Heart right ventricle (tissue), 16 donors: ENCODE measurements around the gene PRKAR2A. TPM values are rescaled to one million over a fixed set of nuclear protein-coding genes. Genes with fewer than 3 reads are reported as not detected.

Experiments
- ATAC-seq, 8 donors: fragments of 200-7000 bp; cut with Tn5 transposase; one replicate each; pipeline ENCODE4 v1.9.1; 2020; ENCODE audit warnings: mild to moderate bottlenecking in 8 of 8, moderate library complexity in 8 of 8, moderate number of reproducible peaks in 1 of 8
- DNase-seq, 2 donors: peaks; one replicate each; pipeline ENCODE4 v3.0.0-alpha.2; 2020
- H3K27ac ChIP-seq, 10 donors: fragments of 200-600 bp; sonication (generic) in 2 of 10; one replicate each; pipeline versions ENCODE4 v1.5.0 to v1.8.0; 2020 to 2022; ENCODE audit warnings: mild to moderate bottlenecking in 3 of 10
- H3K27me3 ChIP-seq, 7 donors: fragments of 200-600 bp; one replicate each; pipeline ENCODE4 v1.8.0; 2021 to 2022; ENCODE audit warnings: mild to moderate bottlenecking in 2 of 7
- H3K36me3 ChIP-seq, 9 donors: fragments of 200-600 bp; sonication (generic) in 1 of 9; one replicate each; pipeline versions ENCODE4 v1.5.0 to v1.8.0; 2020 to 2022; ENCODE audit warnings: mild to moderate bottlenecking in 2 of 9
- H3K4me1 ChIP-seq, 9 donors: fragments of 200-600 bp; sonication (generic) in 1 of 9; one replicate each; pipeline versions ENCODE4 v1.5.0 to v1.8.0; 2020 to 2022; ENCODE audit warnings: mild to moderate bottlenecking in 4 of 9
- H3K4me3 ChIP-seq, 10 donors: fragments of 200-600 bp; sonication (generic) in 2 of 10; one replicate each; pipeline versions ENCODE4 v1.5.0 to v1.8.0; 2020 to 2022; ENCODE audit warnings: mild to moderate bottlenecking in 7 of 10, moderate library complexity in 2 of 10
- H3K9me3 ChIP-seq, 11 donors: fragments of 200-600 bp in 10 of 11; sonication (generic) in 2 of 11; one replicate each; pipeline versions ENCODE4 v1.5.0 to v1.8.0; 2013 to 2022; ENCODE audit warnings: mild to moderate bottlenecking in 2 of 11, control low read depth in 1 of 11, moderate library complexity in 1 of 11
- WGBS, 2 donors: extraction: QIAGEN DNeasy Blood & Tissue Kit; methylation state at CpG; one replicate each; pipeline ENCODE4 v1.1.7; 2013; ENCODE audit warnings: inconsistent platforms in 1 of 2; 5-methylcytosine and 5-hydroxymethylcytosine counted together
- intact Hi-C, 10 donors: fragments of 100-400 bp; cut with DNase I; formaldehyde crosslinking; loops; one replicate each; pipeline versions ENCODE4 v1.11.1 to v1.14.2; 2022
- polyA plus RNA-seq, 2 donors: library from polyadenylated mRNA; stranded (reverse); fragments of 200-250 nt; gene quantifications; one replicate each; pipeline ENCODE4 v1.2.3, GENCODE V29; 2013
- total RNA-seq, 10 donors: library from RNA; stranded (reverse); fragmentation: NEBNext Ultra II Directional in 3 of 10; extraction: Animal tissue kit (Norgen Biotek cat#: 25700) in 3 of 10; gene quantifications; one replicate each; pipeline versions ENCODE4 v1.2.1 to v1.2.4, GENCODE V29; 2021 to 2023
- TF ChIP-seq, protein P1 (sequence below), 9 donors: fragments of 200-600 bp; sonication (generic) in 2 of 9; IDR thresholded peaks; one replicate each; pipeline versions ENCODE4 v1.5.0 to v1.8.0; 2021 to 2022; ENCODE audit warnings: antibody characterized with exemption in 9 of 9, mild to moderate bottlenecking in 5 of 9, moderate library complexity in 1 of 9
- donor health status: Arrhythmogenic right ventricular cardiomyopathy.
- donor health status: ischemic (EF 13 %, LVEDD 7.1; RV severe dilation, severe dysfunction).
- donor health status: healthy with polysubstance abuse.
- donor health status: DM: no; HTN: yes; CAD: no.
- donor health status: DM: no; HTN: no; CAD: no.
- donor health status: ischemic (EF 25% LVEDD 6.9; RV normal size, moderate dysfunction).
- donor health status: ischemic (EF 25% LVEDD 5.7; RV mildly dilated, moderate dysfunction).
- donor health status: healthy.
- donor health status: DM: yes; HTN: yes; CAD: no.
- donor health status: Ischemic cardiomyopathy.
- donor health status: ischemic (EF 35%, LVEDD 5.7; RV mildly dilated, moderate dysfunction).
- donor health status: nonischemic (EF 11% LVEDD 7.7; RV severe dilation, severe dysfunction).
- donor health status: DM: yes; HTN: yes; CAD: no.
- donor health status: PGD.
- donor health status: ischemic (EF 29% LVEDD 5.4; RV normal size, mild dysfunction).
- donor health status: nonischemic (EF 23%, LVEDD 6.1; RV moderate dilation, normal function).

PRKAR2A gene
- total and polyA plus RNA-seq, 12 donors: 11.3 to 55.7 (median 44.4) TPM

DNA sequence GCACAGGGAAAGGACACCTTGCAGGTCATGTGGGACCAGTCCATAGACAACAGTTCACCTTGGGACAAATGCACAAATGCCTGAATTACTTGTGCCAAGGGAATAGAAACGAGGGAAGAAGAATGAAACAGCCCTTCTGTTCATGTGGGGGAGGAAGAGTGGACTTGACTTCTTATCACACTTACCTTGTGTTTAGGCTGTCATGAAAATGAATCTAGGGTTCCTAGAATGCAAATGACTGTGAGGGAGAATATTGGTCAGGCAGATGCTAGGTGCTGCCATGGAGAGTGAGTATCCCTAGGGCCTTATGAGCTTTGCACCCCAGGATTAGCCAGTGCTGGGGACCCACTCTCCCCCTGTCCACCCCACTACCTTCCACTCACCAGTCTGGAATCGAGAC lies 11.0 kb upstream of the PRKAR2A start:
- H3K36me3 ChIP-seq: peaks cover 0 to 79% (median 25%) of the 10 kb centered on the region in 9 donors
- 81 to 82% methylated on average over 2 of the region's 2 CpGs for WGBS, 2 donors
- no peaks in the 10 kb centered on the region for H3K27me3 ChIP-seq
- intact Hi-C loops: no loop called here
- H3K27ac ChIP-seq: no peak overlapping the region
- H3K4me3 ChIP-seq: no peak overlapping the region
- ATAC-seq: peak in 1 of 8 donors; percentile 22
- TF ChIP-seq, protein P1, sequence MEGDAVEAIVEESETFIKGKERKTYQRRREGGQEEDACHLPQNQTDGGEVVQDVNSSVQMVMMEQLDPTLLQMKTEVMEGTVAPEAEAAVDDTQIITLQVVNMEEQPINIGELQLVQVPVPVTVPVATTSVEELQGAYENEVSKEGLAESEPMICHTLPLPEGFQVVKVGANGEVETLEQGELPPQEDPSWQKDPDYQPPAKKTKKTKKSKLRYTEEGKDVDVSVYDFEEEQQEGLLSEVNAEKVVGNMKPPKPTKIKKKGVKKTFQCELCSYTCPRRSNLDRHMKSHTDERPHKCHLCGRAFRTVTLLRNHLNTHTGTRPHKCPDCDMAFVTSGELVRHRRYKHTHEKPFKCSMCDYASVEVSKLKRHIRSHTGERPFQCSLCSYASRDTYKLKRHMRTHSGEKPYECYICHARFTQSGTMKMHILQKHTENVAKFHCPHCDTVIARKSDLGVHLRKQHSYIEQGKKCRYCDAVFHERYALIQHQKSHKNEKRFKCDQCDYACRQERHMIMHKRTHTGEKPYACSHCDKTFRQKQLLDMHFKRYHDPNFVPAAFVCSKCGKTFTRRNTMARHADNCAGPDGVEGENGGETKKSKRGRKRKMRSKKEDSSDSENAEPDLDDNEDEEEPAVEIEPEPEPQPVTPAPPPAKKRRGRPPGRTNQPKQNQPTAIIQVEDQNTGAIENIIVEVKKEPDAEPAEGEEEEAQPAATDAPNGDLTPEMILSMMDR (IDR thresholded peaks at IDR 0.05): no peak
- DNase-seq: no peak
- no peaks in the 10 kb centered on the region for H3K4me1 ChIP-seq
- no peaks in the 10 kb centered on the region for H3K9me3 ChIP-seq

GRCh38 chr3:48857641-48858040 lies 10.0 kb upstream of the PRKAR2A start:
- Histone ChIP-seq H3K4me1 (no peaks in the 10 kb centered on the region), H3K27ac (no peak overlapping the region), H3K36me3 (peaks cover 0 to 75% (median 25%) of the 10 kb centered on the region in 9 donors), H3K4me3 (no peak overlapping the region), H3K9me3 (no peaks in the 10 kb centered on the region), H3K27me3 (no peaks in the 10 kb centered on the region)
- intact Hi-C loops: no loop called here
- TF ChIP-seq, protein P1 (IDR thresholded peaks at IDR 0.05): no peak
- ATAC-seq (no peak), DNase-seq (no peak)
- WGBS, 2 donors: 78 to 83% methylated on average over 2 of the region's 2 CpGs

DNA sequence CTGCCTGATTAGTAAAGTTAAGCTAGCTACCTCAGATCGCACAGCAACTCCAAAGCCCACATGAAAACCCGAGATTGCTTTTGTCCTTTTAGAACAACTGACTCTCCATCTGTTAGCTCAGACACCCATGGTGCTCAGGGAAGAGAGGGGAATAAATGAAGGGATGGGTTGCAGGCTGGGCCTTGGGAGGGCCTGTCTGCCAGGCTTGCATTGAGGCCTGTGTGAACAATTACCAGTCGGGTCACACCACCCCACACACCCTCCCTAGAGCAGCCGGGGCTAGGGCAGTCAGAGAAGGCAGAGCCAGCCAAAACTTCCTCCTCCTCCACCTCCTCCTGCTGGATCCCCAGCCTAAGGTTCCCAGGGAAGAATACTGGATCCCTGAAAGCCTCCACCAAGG lies 8.8 kb upstream of the PRKAR2A start:
- WGBS, 2 donors: 61 to 65% methylated on average over 4 of the region's 4 CpGs
- intact Hi-C loops: no loop called here
- H3K4me1 ChIP-seq: no peaks in the 10 kb centered on the region

GRCh38 chr3:48855681-48856447 lies 8.2 kb upstream of the PRKAR2A start:
- Histone ChIP-seq H3K4me3 (no peak overlapping the region), H3K9me3 (no peaks in the 10 kb centered on the region), H3K36me3 (peaks cover 0 to 58% (median 11%) of the 10 kb centered on the region in 9 donors), H3K4me1 (no peaks in the 10 kb centered on the region), H3K27ac (no peak overlapping the region), H3K27me3 (no peaks in the 10 kb centered on the region)
- ATAC-seq: no peak
- no peak for DNase-seq
- intact Hi-C loops: no loop called here
- WGBS, 2 donors: 80 to 87% methylated on average over 9 of the region's 9 CpGs
- TF ChIP-seq, protein P1 (IDR thresholded peaks at IDR 0.05): no peak

More for the DNA sequence above, 8.8 kb upstream of the PRKAR2A start:
- no peaks in the 10 kb centered on the region for H3K9me3 ChIP-seq
- peaks cover 0 to 64% (median 15%) of the 10 kb centered on the region in 9 donors for H3K36me3 ChIP-seq
- no peak overlapping the region for H3K4me3 ChIP-seq
- ATAC-seq (no peak), DNase-seq (no peak)
- no peak overlapping the region for H3K27ac ChIP-seq
- TF ChIP-seq, protein P1 (IDR thresholded peaks at IDR 0.05): no peak
- no peaks in the 10 kb centered on the region for H3K27me3 ChIP-seq
